GM21367 (cell line): Measurements from ENCODE around the gene PITPNM2.
"Not testable (repeated sequence)": the region's sequence is repeated elsewhere in the genome, so short reads cannot be mapped to it uniquely, and the experiment has no call there.

Experiments
- ATAC-seq: cut with Tn5 transposase; IDR thresholded peaks from one replicate; pipeline ENCODE4 v1.9.1; 2021; ENCODE audit not compliant: unreplicated experiment

PITPNM2 gene

DNA sequence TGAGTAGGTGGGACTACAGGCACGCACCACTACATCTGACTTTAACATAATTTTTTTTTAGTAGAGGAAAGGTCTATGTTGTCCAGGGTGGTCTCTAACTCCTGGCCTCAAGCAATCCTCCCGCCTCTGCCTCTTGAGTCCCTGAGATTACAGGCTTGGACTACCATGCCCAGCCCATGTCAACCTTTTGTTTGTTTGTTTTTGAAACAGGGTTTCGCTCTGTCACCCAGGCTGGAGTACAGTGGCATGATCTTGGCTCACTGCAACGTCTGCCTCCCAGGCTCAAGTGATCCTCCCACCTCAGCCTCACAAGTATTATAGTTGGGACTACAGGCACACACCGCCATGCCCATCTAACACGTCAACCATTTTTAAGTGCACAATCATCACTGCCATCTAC, 29.2 kb downstream of the PITPNM2 start:
- no peak for ATAC-seq

DNA sequence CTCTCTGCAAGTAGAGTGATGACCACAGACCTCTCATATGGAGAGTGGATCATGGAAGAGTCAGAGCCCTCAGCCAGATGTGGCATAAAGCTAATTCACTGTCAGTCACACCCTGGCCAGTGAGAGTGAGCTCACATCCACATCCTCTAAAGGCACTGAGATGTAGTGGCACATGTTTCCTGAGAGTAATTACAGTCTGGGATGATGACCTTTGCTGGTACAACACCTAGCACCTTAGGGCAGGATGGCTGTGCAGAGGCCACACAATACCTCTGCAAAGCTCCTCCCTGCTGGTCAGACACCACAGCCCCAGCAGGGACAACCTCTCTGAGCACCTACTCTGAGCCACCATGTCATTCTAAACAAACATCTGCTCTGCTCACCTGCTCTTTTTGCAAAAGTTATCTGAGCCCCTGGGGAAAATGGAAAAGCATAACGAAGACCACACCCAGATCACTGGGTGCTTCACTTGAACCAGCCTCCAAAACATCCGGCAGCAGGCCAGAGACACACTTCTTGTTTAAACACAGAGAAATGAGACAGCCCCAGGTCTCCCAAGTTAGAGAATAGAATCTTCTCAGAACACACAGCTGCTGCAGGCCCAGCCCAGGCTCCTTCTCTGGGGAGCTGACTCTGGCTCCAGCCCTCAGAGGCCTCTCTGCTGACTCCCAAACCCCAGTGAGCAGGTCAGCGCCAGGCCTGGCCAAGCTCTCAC, 30.3 kb downstream of the PITPNM2 start:
- no peak for ATAC-seq

DNA sequence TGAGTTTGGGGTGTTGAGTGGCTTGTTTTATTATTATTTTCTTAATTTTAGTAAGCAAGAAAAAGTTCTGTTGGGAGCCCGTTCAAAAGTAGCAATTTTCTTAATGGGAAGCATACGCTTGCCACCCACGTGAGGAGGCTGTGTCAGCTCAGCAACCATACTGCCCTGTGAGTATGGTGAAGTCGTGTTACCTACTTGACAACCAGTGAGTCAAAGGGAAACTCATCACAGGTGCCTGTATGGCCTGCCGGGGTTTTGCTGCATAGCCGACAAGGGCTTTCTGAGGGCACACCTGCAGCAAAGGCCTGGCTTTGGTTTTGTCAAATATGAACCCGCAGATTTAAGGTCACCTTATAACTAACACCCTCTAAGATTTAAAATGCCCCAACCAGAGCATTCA, 31.1 kb downstream of the PITPNM2 start:
- peak; percentile 85 for ATAC-seq

DNA sequence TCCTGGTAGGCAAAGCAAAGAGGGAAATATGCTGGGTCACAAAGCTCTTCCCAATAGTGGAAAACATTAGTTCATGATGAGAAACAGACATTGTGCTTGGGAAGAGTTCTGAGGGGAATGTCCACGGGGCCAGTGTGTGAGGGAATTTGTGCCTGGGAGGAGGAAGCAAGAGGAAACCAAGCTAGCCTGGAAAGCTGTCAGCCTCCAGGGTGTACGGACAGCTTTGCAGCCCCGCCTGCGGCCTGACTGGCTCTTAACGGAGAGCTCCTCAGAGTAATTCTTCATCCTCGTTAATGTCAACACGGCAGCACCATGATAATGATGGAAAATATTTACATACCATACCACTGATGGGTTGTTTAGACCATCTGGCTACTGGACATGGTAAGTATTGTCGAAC, 32.4 kb downstream of the PITPNM2 start:
- ATAC-seq: no peak

DNA sequence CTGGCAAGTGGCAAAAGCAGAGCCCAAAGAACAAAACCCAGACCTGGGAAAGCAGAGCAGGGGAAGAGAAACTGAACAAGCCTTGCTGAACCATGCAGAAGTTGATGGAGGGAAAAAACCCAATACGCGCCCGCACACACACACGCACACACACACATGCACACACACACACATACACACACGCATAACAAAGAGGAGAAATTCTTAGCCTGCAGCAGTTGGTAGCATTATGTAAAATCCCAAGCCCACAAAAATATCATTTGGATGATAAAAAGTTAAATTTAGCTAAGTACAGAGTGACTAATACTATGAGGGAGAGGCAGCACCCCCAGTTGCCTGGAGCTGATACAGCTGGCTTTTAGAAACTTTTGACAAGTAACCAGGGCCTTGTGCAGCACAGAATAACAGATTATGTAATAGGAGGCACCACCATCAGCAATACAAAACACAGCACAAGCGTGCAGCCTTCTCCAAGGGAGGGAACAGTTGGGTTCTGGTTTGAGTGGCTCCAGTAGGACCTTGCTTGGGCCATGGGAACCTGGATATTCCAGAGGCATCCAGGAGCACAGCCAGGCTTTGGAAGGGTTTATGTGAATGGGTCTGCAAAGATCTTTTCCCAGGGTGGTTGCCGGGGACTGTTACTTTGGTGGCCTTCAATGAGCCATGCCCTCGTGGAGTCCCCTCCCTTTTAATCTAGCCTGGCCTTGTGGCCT, 35.3 kb downstream of the PITPNM2 start:
- no peak for ATAC-seq

DNA sequence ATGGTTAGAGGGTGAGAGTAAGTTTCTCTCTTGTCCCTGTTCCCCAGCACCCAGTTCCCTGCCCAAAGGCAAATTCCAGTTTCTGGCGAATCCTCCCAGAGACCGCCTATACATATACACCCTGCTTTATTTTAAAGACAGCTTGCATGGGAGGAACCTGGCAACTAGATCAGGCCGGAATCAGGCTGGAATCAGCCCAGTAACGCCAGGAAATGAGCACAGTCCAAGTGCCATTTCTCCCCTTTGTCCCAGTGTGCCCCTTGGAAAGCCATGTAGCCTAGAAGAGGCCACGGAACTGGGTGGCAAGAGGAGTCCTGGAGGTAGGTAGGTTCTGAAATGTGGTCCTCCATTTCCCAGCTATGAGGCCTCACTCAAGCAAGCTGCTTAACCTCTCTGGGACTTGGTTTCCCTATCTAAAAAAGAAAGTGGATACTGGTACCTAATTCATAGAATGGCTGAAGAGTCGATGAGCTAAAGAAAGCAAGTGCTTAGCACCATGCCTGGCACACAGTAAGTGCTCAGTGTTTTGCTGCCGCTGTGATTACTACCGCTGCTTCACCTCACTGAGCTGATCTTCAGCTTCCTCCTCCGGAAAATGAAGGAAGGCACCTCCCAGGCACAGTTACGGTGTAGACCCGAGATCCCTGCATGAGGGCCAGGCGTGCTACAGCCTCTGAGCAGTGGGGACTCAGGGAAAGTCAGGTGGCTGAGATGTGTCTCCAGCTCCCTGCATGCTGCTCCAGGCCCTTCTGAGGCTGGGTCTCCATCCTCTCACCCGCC, 36.4 kb downstream of the PITPNM2 start:
- no peak for ATAC-seq

DNA sequence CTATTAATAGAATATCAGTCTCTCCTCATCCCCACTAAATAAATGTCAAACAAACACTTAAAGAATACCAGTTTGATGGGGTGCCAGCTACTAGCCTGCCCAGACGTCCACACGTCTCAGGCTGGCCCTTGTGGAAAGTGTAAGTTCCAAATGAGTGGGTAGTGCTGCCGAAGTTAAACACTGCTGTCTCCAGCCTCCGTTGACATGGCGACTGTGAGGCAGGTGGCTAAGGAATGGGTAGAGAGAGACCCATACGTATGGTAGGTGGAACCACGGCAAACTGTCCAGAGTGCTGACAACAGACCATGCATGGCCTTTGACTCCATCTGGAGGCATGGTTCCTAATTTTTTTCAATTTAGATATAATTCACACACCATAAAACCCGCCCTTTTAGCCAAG, 37.9 kb downstream of the PITPNM2 start:
- ATAC-seq: no peak

DNA sequence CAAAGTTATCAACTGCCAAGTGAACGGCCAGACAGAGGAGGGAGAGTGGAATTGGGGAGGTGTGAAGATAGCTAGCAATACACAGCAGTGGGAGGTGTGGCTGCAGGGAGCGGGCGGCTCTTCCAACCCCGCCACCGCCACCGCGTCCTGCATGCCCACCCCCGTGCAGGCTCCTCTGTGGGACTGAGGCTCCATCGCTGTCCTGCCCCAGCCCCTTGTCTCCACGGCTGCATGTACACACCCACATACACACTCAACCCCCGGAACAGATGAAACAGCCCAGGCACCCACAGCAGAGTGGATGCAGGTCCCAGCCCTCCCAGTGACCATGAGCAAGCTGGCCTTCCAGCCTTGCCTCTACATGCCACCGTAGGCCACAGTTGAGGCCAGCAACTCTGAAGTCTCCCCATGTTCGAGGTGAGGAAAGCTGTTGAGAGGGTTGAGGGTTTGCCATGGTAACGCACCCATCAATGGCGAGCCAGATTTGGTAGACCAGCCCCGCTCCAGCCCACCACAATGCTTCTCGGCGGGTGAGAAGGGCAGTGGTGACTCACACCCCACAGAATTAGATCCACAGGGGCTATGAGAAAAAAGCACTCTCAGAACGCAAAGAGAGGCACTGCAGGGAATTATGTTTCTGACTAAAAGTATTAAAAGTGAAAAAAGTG, 39.3 kb downstream of the PITPNM2 start:
- no peak for ATAC-seq

DNA sequence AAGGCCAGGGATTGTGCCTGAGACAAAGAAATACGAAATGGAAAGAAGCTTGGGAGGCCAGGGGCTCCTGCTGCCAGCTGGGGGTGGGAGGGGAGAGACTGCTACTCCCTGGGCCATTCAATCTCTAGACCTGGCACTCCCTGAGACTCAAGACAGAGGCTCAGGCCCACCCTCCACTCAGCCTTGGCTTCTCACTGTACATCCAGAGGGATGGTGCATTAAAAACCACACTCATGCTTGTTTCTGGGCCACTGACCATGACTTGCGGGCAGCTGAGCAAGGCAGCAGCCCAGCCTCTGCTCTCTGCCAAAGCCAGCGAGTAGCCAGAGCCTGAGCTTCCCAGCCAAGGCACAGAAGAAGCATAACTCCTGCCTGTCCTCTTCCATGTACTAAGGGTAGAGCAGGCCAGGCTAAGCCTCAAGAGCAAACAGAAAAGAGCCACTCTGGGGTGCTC, 41.5 kb downstream of the PITPNM2 start:
- ATAC-seq: no peak

DNA sequence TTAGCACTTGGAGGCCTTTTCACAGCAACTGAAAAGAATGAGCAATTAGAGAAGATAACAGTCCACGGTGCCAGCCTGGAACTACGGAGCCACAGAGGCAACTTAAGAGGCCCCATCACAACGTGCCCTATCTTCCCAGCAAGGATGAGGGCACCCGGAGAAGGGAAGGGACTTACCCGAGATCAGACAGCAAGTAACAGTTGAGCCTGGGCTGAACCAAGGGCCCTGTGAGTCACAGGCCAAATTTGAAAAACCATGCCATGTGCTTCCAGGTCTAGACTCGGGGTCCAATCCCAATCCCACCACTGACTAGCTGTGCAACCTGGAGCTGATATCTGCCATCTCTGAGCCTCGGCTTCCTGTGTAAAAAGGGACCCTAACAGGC, 42.2 kb downstream of the PITPNM2 start:
- no peak for ATAC-seq

DNA sequence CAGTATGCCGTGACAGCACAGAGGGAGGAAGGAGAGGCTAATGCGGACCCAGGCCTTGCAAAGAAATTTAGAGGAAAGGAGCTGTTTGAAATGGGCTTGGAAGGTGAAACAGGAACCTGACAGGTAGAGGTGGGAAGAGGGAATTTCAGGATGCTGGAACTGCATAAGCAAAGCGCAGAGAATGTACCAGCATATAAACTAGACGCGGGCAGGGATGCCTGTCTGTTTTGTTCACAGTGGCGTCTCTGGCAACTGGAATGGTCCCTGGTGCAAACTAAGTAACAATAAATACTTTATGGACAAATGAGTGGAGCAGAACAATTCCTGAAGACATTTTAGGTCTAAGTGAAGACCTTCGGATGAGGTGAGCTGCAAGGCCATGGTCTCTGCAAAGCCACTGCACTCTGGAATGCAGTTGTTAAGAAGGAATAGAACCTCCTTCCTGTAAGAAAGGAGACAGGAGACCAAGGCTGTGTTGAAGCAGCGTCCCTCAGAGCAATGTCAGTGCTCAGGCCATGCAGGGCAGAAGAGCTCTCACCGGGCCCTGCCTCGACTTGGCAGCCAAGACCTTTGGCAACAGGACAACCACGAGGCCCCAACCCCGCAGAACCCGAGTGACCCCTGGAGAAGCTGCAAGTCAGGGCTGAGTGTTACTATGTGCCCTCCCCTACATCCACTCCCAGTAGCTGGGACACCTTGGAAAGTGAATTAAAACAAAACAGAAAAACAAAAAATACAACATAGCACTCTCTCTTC, 42.8 kb downstream of the PITPNM2 start:
- no peak for ATAC-seq

DNA sequence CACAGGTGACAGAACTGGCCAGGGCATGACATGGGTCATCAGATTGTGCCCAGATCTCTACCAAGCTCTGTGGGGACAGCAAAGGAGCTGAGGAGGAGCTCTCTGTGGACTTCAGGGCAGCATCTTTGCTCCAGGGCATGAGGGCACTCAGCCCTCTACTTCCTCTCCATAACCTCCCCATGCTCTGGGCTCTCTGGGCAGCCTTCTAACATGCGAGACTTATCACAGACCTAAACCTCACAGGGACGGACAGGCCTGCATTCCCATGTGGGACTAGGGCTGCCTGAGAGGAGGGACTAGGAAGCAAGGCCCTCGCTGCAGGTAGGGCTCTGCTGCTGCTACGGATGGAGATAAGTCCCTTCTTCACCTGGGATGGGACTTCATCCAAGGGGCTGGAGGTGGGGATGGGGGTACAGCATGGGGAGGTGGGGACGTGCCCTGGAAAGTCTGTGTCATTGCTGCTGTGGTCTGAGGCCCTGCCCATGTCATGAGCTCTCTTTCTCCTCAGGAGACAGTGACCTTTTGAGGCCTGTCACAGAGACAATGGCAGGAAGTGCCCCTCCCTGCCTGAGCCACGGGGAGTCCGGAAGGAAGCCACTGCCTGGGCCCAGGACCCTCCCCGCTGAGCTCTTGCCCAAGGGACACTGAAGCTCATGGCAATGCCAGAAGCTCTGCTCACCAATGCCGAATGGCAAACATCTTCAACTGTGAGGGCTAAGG, 44.1 kb downstream of the PITPNM2 start:
- peak; percentile 55 for ATAC-seq

DNA sequence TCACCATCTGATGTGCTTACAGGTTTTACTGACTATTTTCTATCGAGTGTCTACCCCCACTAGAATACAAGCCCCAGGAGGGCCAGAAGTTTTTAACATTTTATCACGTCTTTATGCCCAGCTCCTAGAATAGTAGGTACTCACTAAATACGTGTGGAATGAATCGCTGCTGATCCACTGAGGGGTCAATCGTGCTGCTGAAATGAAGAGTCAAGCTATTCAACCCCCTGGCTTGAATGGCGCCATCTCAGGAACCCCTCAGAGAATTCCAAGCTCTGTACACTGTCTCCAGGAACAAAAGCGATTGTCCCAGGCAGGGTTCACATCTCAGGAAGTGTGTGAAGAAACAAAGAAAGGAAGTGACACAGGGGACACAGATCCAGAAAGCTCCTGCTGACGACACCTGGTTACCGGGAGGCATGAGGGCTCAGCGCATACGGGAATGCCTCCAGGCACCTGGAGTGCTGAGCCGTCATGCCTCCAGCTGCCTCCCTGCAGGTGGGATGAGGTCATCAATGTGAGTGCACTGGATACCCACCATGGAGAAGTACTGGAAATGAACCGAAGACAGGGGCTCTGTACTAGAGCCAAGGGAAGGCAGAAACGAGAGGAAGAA, 45.6 kb downstream of the PITPNM2 start:
- ATAC-seq: no peak

DNA sequence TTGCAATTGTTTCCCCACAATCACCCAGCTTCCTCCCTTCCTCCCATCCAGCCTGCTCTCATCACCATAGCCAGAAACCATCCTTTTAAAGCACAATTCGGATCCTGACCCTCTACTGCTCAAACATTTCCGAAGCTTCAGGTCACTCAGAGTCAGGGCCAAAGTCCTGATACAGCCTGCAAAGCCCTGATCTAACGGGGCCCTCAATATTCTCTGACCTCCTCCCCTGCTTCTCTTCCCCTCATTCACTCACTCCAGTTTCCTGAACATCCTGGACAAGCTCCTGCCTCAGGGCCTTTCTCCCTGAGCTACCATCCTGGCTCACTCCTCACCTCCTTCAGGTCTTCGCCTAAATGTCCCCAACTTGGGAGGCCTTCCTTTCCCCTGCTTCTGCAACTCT, 46.1 kb downstream of the PITPNM2 start:
- ATAC-seq: no peak

DNA sequence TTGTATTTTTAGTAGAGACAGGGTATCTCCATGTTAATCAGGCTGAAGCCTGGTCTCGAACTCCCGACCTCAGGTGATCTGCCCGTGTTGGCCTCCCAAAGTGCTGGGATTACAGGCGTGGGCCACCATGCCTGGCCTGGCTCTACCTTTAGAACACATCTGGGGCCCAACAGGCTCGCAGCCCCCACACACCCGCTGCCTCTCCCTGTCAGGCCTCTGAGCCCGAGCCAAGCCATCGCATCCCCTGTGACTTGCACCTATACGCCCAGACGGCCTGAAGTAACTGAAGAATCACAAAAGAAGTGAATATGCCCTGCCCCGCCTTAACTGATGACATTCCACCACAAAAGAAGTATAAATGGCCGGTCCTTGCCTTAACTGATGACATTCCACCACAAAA, 46.8 kb downstream of the PITPNM2 start:
- not testable (repeated sequence) for ATAC-seq

DNA sequence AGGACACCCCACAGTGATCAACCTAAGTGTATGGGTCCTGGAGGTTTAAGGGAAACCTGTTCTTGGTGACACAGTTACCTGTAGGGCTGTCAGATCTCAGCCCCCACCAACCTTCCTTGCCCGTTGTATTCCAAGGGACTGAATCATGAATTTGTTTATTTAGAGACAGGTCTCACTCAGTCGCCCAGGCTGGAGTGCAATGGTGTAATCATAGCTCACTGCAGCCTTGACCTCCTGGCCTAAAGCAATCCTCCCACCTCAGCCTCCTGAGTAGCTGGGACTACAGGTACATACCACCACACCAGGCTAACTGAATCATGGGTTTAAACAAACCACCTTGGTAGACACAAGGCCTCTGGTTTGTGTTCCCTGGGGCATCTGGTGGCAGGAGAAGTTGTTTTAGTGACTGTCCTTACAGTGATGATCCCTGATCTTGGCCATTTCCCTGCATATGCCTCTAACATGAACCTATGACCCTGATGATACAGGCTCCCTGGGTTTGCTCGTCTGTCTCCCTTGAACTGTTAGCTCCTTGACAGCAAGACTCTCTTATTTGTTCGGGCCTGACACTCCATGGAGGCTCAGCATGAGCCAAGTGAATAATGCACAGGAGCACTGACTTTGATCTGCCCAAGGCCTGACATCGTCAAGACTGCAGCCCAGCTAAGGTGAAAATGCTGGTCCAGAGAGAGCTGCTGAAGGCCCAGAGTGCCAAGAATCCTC, 47.9 kb downstream of the PITPNM2 start:
- no peak for ATAC-seq

DNA sequence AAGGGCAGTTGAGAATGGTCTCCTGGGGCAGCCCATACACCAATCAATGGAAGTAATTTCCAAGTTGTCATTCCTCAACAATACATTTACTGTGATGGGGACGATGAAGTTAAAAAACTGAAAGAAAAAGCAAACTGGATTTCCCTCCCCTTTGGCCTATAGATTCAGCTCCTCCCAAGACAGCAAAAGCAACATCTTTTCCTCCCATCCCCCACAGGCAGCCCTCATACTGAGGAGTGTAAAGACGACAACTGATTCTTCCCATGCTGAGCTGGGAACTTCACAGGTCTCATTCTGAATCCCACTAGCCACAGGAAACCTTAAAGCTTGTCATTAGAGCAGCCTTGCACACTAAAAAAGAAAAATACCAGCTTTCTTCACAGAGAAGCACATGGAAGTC, 48.5 kb downstream of the PITPNM2 start:
- no peak for ATAC-seq

DNA sequence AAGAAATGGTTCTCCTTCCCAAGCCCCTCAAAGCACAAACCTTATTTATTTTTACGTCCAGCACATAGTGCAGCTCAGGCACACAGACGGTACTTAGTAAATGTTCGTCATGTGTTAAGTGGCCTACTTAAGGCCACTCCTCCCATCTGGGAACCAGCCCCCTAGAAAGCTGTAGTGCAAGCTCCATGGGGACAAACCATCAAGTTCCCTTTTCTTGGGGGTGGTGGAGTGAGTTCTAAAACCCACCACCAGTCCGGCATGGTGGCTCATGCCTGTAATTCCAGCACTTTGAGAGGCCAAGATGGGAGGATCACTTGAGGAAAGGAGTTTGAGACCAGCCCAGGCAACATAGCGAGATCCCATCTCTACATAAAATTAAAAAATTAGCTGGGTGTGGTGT, 49.4 kb downstream of the PITPNM2 start:
- ATAC-seq: no peak
